NCI-H2107 treated with DMSO at 0.1 percent for 48 hours (cell line): ENCODE data around the gene TRAIP.
A peak's percentile ranks its signal among the peaks of the same experiment; 100 is the strongest.

Experiments used
- DNase-seq: peaks from one replicate; lab custom pipeline; 2025; ENCODE audit not compliant: unreplicated experiment; lab: John Stamatoyannopoulos, UW

Gene TRAIP

DNA sequence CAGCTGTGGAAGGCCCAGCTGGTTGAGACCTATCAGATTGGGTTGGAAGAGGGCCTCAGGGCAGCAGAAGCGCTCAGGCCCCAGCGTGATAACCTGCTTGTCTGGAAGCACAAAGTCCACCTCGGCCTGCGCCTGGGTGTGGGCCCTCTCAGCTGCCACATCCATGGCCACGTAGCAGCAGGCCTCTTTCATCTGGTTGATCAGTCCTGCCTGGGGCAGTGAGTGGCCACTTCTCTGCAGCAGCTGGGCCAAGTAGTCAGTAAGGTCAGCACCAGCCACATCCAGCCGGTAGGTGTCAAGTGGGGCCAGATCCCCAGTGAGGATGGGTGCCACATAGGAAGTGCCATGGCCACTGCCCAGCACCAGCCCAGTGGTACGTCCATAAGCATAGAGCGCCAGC lies 17.3 kb upstream of the TRAIP start:
- DNase-seq = no peak

DNA sequence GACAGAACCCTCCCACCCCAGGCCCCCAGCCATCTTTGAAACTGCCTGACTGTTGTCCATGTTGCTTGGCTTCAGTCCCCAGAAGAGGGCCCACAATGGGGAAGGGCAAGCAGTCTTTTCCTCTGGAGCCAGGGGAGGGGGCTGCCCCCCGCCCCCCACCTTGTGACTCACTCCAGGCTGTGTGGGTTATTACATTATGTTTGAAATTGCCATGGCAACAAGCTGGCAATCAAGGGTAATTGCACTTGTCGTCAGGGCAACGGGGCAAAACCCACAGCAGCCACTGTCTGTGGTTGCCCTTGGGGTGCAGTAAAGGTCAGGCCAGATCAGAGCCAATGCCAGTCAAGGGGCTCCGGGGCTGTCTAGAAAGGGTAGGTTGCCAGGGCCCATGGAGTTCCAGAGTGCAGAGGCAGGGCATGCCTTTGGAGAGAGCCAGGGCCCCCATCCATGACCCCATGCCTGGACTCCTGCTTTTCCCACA lies 16.5 kb upstream of the TRAIP start:
- DNase-seq = no peak

DNA sequence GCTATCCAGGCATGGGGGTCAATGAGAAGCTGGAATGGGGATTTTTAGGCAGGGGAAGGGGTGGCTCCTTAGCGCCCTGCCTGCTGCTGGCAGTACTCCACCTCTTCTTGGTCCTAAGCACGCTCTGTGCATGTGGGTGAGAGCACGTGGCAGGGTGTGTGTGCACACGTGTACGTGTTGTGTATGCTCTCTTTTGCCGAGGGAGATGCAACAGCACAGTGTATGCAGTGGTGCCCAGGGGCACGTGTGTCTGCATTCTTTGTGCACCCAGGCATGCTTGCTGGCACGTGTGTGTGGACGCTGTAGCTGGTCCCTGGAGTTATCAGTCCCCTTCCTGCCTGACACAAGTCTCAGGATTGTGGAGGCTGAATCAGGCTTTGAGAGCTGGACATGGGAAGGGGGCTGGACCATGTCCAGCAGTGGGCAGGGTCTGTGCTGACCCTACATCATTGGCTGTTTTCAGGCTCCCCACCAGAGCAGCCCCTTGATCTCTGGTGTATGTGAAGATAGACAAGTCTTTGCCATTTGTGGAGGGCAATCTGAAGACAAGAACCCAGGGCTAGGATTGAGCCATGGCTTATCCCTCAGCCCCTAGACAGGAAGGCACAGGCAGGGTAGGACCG lies 15.3 kb upstream of the TRAIP start:
- no peak for DNase-seq

DNA sequence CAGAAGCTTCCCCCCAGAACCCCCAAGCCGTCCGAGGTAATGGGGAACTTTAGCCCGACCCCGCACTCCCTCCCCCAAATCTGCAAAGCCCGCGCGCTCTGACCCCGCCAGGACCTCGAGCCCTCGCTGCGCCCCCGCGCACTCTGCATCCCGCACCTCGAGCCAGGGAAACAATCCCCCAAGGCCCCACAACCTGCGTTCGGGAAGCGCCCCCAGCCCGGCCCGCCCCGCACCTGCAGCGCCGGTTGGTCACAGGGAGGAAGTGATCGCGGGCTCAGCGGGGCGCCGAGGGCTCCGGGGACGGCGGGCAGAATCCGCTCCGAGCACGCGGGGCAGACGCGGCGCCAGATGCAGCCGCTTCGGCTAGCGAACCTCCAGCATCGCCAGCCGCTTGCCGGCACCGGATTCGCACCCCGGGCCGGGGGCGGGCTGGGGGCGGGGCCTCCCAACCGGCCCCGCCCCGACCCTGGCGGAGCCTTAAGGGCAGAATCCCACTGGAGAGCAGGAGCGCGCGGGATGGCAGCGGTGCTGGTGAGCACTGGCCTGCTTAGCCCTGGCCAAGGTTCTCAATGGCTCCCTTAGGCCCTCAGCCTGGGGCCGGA lies 13.3 kb upstream of the TRAIP start, which contains the start of gene CAMKV:
CAMKV (minus strand) TSS at position 382 of the 602 bp plus-strand sequence. CDS start 7,518 bp downstream, outside the sequence.
- no peak for DNase-seq

DNA sequence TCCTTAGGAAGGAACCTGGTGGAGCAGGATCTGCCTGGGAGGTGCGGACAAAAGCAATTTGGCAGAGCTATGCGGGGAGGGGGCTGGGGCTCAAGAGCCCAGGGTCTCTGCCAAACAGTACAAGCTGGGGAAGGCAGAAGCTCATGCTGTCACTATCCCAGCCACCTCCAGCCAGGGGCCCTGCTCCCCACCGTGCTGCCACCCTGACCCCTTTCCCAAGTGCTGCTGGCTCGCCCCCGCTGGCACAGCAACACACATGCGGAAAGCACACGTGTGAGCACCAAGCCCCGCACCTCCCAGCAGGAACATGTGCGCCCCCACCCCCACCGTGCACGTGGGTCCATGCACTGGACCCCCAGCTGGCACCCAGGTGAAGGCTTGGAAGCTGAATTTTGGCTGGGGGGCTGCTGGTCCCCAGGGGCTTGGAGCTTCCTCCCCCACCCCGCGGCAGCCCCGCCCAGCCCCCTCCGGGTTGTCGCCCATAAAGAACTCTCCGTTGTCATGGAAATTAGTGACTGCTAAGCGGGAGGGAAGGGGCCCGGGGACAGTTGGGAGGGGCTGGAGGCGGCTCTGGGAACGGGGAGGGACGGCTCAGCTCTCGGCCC lies 12.6 kb upstream of the TRAIP start:
- DNase-seq = no peak

DNA sequence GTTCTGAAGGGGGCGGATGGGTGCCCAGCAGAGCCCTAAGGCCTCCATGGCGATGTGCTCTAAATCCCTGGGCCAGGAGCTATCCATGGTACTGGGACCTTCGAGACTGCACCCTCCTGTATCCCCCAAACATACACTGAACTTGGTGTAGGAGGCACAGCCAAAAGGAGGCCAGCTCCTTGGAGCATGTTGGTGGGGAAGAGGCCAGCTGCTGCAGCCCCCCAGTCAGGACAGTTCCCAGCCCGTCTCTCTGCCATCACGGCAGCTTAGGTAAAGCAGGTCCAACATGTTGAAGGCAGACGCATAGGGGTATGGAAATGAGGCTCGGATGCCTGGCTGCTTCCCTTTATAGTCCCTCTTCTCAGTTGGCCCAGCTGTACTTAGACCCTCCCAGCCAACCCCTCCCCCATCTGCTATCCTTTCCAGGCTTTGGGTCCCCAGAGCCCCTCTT lies 11.5 kb upstream of the TRAIP start:
- DNase-seq = no peak

DNA sequence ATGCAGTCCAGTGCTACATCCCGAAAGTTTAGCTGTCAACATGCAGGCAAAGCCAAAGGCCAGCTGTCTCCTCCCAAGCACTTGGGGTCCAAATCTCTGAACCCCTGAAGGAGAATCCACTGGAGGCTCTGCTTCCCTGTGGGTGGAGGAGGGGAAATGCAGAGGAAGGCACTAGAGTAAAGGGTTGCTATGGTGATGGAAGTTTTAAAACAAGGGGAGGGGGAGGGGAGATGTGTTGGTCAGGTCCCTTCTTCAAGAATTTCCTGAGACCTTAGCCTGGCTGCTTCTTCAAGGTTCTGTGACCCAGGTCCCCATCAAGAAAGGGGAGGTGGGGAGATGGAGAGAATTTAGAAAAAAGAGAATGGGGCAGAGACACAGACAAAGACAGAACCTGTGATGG lies 11.0 kb upstream of the TRAIP start:
- no peak for DNase-seq

DNA sequence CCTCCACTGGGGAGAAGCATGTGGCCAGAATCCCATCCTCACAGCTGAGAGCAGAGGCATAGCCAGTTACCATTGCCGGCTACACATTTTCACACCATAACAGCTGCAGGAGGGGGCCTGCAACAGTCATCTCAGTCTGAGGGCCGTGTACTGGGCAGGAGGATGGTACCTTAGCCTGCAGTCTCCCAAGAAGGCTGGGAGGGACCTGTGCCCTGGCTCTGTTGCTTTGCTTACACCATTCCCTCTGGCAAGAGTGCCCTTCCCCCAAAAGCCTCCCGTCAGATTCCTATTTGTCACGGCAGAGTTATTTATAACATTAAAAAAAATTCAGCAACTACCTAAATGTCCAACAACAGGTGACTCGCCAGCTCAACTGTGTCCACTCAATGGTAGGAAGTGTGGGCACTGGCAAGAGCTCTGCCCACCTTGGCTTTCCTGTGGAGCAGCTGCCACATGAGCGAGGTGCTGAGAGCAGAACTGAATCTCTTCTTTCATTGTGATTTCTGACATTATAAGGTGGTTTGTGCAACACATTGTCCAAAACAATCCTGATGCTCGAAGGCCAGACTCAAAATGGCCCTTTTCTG lies 8.9 kb upstream of the TRAIP start:
- DNase-seq = no peak

DNA sequence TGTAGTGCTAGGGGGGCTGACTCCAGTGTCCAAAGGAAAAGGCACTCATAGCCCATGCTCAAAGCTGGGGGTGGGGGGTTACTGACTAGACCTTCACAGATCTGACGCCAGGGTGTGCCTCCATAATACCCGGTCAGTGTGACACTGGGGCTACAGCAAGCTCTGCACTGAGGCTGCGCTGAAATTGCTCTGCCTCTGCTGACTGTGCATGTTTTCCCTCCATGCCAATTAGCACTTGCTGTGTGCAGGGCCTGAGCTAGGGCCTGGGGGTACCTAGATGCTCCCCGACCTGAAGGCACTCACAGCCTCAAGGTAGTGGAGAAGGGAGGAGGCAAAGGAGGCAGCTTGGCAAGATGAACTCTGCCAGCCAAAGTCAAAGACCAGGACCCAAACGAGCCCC lies 8.1 kb upstream of the TRAIP start:
- DNase-seq = no peak

DNA sequence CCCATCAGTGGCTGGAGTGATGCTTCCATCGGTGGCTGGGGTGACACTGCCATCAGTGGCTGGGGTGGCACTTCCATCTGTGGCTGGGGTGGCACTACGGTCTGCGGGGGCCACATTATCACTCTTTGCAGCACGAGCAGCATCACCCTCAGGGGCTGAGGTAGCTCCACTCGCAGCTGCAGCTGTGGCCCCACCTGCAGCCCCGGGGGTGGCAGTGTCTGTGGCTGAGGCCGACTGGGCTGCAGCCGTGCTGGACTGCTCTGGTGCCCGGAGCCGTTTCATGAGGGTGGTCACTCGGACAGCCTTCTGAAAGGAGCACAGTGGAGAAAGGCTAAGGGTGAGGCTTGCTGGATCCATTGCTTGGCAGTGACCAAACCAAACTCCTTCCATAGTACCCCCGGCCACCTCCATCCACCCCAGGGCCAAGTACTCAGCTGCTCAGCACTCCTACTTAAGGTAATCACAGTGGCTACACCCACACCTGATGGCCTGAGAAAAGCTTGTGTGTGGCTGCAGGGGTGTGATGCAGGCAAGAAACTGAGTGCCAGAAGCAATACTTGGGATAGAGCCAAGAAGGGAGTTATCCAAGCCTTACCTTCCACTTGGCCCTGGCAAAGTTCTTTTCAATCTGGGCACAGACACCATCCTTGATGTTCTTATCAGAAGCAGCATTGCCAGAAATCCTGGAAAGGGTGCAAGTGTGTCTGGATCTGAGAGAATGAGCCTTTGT lies 3.4 kb upstream of the TRAIP start:
- no peak for DNase-seq

DNA sequence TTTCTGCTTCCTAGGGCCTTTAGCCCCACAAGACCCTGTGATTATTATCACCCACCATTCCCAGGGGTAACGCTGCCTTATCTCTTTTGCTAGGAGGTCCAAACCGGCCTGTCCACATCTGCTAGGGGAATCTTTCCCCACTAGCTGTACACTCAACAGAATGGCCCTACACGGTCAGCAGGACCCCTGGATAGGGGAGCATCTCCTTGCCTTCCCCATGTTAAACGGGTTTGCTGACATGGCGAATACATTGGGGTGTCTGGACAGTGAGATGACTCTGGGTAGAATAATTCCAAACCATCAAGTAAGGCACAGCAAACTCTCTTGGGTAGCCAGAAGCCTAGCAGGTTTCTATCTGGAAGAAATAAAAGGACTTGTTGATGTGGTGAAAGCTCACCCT lies 702 bp downstream of the TRAIP start:
- DNase-seq = no peak

DNA sequence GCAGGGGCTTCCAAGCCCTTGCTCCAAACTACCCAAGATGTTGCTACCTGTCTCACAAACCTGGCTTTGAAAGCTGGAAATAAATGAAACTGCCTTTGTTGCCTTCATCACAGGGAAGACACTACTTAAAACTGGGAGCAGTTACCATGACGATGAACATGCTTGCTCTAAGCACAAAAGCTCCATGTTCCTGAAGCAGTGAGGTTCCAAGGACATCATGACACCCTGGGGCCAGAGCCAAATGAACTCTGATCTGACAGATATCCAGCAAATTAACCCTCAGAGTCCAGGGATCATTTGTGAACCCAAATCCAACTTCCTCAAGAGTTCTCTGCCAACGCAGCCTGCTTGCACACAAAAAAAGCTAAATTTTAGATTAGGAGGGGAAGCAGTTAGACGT lies 10.7 kb downstream of the TRAIP start:
- no peak for DNase-seq

DNA sequence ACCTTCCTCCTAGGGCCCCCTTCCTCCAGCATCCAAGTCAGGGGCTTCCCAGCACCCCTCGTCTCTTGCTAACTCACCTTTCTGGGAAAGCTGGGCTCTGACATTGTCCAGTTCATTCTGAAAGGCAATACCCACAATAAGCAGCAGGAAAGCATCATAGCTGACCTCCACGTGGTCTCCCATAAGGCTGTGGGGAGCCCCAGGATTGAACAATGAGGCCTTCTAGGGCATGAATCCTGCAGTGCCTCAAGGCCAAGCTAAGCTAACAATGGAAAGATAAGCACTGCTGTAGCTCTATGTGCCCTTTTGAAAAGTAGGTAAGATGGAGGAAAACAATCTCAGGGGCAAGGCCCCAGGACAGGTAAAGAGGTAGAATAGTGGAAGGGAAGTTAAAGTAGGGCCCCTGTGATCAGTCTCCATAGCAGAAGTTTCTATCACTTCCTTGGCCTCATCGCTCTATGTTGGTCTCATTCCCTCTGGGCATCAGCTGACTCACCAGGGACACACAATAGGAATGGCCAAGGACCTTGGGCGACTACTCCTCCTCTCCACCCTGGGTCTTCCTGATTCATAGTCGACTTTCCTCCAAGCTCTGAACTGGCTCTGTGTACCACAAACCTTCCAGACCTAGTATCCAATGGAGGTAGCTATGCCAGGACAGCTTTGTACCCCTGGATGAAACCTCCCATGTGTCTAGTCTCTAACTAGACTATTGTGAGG lies 11.7 kb downstream of the TRAIP start:
- DNase-seq = no peak

DNA sequence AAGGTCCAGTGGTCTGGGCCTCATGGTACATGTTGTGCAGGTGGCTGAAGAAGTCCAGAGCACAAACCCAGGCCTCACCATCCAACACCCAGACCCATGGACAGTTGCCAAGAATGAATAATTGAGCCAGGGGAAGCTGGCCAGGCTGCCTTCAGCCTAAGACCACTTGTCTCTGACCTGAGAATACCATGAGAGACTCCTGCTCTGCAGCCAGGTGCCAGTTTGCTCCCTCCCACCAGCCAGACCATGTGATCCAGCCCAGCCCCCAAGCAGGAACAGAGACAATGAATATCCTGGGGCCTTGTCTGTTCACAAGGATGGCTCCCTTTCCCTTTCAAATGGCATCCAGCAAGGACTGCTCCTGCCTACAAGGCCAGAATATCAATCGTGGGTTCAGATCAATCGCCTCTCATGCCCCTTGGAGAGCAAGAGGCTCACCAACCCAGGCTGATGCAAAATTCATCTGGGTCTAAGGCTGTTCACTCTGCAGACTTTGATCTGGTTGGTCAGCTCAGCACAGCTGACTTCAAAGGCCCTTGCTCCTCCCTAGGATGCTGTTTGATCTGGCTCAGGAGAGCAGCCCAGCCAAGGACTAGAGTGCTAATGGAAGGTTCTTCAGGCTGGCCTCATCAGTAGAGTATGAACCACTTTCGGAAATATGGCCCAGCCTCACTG lies 13.4 kb downstream of the TRAIP start:
- no peak for DNase-seq

DNA sequence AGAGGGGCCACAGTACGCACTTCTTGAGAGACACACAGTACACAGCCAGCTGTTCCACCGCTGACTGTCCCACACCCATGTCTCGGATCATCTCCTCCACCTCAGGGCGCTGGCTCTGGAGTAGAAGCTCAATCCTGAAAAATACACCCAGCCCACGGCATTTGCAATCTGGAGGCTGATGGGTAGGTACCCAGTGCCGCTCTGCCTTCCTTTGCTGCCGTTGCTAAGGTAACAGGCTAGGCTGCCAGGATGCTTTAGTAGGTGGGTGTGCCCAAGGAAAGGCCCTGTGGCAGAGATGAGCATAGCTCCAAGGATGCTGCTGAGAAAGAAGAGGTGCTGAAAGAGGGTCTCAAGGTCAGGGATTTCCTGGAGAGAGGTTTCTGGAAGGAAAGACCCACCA lies 14.6 kb downstream of the TRAIP start:
- DNase-seq = no peak

DNA sequence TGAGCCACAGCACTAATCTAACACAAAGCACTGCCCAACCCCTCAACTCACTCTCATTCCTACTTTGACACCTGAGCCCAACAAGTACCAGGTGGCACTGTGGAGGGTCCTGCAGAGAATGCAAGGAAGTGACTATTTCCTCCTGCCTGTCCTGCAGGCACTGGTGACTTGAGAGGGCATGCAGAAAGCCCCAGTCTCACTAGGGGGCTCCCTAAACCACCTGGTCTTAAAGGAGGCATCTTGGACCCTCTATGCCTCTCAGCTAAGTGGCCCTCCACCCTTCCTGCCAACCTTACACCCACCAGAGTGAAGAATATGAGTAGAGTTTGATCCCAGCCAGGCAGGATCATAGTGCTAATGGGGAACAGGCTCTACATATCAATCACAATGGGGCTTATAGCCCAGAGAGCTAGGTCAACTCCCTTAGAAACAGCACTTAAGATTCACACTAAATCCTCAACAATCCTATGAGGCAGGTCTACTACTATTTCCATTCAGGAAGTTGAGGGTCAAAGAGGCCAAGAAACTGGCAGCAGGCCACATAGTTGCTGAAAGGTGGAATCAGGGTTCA lies 15.2 kb downstream of the TRAIP start:
- peak; percentile 68 for DNase-seq

DNA sequence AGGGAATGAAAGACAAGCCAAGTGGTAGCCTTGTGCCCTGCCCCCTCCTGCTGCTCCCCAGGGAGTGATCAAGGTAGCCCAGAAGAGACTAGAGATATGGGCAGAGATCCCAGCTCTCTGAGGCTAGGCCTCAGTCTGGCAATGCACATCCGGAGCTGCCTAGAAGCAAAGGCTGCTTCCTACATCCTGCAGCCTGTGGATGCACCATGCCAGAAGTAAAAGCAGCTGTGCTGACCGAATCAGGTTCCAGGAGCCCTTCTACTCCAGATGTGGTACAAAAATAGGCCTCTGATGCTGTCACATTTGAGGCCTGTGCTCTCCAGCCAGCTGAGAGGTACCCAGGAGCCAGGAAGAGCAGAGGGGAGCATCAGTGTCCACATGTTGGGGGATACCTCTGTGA lies 16.0 kb downstream of the TRAIP start:
- no peak for DNase-seq

DNA sequence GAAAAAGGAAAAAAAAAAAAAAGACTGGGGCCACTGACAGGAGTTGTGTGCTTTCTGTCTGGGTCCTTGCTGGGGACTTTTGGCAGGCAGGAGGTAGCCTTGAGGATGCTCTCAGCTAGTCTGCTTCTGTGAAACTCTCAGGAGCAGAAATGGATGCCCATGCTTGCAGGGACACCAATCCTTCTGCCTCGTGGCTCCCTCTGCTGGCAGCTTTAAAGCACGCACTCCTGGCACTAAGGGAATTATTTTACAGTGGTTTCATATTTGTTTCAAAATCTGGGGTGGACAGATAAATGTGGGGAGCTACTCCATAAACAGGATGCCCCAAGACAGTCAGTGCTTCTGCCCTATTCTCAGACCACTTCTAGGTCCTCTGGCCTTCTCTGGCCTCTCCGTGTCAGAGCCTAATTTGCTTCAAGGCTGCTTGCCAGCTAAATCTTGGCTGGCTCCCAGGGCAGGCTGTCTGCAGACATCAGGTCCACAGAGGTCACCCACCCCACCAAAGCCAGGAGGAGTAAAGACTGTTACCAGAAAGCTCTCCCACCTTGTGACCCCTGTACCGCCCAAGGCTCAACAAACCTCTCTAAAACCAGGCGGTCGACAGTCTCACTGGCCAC lies 17.1 kb downstream of the TRAIP start:
- peak; percentile 30 for DNase-seq

DNA sequence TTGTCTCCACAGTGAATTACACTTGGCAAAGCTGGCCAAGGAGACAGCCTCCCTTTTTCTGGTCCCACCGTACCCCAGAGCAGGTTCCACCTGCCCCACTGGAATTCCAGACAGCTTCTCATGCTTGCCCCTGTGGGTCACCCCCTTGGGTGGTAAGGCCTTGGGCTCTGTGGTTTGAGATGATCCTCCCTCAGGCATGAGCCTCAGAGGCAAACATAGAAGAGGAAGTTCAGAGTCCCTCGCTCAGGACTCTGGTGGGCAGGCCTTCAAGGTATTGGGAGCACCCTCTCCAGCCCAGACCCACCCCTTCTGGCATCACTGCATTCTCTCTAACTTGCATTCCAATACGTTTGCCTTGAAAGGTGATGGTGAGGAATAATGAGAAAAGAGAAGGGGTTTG lies 25.0 kb downstream of the TRAIP start:
- DNase-seq = no peak
